ENCODE results near the gene PBX1.

The PBX1 gene

DNA sequence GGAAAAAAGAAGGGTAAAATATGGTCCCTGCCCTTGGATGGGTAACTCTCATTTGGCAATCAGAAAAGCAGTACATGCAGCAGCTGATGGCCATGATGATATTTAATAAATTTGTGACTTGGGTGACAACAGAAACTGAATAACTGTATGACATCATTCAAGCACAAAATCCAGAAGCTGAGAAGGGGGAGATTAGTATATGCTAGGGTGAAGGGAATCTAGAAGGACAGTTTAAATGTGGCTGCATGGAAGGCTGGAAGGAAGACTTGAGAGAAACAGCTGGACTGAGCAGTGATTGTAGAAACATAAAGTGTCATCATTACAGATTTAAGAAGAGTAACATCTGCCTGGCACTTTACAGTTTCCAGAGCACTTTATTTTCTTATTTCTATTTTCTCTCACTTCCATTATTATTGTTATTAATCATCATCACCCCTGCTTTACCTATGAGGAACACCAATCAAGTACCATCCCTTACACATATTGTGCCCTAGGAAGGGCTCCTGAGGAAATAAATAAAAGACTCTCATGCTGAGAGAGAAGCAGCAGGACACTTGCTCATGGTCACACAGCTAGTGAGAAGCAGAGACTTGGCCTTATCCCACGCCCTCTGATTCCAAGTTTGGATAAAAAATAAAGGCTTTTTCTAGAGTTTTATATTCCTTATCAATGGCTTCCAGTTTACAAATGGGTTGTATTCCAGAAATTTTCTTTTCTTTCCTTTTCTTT lies 207.2 kb downstream of the PBX1 start:
- no peak for DNase-seq

DNA sequence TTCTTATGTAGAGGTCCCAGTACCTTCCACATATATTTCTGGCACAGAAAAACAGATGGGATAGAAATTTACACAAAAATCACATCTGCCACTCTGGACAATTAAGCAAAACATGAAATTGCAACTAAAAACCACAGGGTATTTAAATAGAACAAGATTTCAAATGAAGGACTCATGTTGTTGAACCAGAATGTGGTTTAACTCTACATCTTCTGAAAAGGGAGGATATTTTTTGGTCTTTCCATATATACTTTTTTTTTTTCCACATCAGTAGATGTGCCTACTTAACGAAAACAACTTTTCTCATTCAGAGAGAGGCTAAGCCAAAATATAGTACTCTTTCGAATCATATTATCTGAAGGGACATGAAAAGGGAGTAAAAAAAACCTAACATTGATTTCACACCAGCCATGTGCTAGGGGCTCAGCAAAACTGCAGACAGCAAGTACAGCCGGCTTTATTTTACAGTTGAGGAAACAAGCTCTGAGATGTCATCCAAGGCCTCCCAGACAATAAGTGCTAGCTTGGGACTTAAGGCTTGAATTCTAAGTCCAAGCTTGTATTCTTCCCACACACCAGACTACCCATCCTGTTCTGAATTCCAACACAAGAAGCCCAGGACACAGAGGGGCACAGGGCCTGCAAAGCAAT lies 208.9 kb downstream of the PBX1 start:
- no peak for DNase-seq

DNA sequence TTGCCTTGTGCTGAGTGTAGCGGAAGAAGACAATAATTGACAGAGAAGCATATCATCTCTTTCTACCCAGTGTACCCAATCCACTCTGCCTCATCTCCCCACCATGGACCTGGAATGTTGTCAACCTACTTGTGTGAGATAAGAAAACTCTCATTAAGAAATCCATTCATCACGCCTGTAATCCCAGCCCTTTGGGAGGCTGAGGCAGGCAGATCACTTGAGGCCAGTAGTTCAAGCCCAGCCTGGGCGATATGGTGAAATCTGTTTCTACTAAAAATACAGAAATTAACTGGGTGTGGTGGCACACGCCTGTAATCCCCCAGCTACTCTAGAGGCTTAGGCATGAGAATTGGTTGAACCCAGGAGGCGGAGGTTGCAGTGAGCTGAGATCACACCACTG lies 209.6 kb downstream of the PBX1 start:
- no peak for DNase-seq

DNA sequence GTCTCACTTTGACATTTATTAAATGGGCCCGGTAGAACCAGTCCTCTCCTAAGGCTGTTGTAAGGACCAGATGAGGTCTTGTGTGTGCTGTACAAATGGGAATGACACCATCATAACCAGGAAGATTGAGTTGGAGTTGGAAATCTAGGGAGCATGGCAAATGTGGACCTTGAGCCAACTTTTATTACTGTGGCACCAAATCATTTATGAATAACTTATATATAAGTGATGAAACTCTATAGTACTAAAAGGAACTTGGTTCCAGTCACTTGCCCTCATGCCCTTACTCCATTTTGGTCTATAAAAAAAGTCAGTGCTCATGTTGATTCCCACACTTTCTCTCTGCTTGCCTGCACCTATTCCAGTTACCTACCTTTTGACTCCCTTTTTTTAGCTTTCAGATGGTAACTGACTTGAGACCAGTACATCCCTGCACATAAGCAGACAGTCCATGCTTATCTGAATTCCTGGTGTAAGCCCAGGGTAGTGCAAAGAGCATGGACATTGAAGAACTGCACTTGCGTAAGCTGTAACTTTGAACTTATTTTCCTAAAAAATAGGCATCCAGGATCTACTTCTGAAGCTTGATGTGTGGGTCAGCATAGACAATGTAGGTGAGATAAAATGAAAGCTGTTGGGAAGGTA lies 210.6 kb downstream of the PBX1 start:
- DNase-seq, result no peak

DNA sequence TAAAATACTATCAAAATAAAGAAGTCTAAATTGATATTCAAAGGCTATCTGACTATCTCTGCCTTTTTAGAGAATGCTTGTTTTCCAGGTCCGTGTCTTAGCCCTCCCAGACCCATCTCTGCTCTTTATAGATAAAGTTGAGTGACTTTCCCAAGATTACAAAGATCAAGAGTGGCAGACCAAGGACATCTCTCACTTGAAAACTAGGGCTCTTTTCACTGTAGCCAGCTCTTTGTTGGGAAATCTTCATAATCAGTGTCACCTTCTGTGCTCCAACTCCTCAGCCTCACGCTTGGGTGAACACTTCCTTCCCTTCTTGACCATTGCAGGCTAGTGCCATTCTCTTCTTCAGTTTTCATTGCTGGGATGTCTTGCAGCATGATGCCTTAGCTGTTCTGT lies 211.1 kb downstream of the PBX1 start:
- no peak for DNase-seq

DNA sequence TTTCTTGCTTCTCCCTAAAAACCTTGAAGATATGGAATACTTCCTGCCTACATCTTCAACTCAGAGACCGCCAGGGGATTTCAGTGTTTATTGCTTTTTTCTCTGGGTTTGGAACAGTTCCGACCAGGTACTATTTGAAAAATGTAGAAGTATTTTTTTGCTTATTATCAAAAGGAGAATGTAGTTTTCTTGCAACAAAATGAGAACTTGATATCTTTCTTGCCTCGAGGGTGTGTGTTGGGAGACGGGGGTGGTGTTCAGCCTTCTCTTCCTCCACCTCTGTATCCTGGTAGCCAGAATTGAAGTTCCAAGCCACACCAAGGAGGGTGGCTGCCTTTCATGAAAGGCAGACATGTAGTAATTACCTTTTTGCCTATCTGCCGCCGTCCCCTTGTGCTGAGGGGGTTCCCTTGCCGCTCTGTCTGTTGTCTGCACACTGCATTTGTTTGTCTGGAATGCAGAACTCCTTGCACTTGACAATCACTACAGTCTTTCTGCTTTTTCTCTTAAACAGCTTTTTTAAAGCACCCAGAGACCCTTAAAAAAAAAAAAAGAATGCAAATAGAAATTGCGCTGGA lies 212.1 kb downstream of the PBX1 start:
- no peak for DNase-seq

DNA sequence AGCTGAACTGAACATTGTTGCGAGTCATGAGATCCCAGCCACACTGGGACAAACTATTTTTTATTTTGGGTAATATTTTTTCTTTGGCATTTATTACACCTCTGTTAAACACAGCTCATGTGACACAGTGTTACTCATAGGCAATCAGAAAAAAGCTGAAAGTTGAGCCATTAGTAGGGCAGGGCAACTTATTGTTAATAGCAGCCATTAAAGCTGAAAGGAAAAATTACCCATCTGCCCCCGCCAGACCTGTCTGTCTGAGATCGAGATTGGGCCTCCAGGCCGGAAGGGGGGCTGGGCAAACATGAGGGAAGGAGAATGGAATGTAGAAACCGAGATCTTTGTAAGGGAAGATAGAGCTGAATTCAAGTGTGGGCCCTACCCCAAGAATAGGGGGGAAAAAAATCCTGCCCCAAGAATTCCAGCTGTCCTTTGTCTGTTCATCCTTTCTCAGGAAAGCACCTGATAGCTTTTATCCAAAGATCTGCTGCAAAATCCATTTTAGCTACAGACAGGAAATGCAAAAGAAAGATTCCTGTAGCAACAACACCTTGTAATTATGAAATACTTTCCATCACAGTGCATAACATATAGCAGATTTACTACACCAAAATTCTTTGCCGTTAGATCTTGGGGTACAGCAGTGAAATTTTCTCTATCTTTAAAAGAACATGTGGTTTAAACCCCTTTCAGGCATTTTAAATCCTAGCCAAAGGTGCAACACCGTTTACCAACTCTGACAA lies 212.8 kb downstream of the PBX1 start:
- no peak for DNase-seq

DNA sequence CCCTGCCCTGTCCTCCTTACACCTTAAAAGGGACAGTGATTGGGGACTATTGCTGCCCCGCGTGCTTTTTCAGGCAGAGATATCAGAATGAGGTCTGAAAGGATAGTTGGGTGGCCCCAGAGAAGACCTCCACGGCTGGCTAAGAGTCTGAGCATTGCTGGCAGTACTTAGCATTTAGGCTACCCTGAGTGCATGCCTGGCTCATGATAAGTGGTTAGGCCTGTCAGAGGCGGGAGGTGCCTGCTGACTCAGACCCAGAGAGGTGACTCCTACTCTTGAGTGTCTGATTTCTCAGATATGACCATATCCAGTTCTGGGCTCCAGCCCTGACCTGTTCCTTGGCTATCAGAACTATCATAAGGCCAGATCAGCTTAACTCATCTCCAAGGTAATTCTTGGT lies 213.7 kb downstream of the PBX1 start:
- DNase-seq, result no peak

DNA sequence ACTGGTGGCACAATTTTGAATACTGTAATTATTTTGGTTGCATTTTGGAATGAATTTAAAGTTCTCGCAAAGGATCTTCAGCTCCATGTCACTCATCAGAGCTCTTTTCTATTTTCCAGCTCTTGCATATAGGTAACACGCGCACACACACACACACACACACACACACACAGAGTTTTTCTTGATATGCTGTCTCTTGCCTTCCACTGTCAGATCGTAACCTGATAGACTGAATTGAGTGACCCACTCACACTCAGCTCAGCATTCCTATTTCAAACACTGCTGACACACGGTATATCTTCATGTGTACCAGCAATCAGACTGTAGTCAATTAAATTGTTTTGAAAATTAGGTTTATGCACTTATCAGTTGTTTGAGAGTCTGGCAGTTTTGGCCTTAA lies 214.1 kb downstream of the PBX1 start:
- DNase-seq, result no peak

DNA sequence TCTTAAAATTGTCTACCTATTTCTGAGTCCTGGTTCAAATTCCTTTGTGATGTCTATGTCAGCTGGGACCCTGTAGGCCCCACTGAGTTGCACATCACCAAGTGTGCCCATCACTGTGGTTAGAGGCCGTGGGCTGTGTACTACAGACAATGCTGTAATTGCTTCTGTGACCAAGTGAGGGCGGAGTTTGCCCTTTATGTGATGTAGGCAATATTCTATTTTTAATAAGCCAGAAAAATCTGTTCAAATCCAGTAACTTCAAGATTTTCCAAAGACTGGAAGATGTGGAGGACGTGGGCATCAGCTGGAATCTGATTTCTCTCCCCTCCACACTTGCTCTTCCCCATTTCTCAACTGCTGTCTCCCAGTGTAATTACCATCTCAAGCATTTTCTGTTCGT lies 215.4 kb downstream of the PBX1 start:
- no peak for DNase-seq

DNA sequence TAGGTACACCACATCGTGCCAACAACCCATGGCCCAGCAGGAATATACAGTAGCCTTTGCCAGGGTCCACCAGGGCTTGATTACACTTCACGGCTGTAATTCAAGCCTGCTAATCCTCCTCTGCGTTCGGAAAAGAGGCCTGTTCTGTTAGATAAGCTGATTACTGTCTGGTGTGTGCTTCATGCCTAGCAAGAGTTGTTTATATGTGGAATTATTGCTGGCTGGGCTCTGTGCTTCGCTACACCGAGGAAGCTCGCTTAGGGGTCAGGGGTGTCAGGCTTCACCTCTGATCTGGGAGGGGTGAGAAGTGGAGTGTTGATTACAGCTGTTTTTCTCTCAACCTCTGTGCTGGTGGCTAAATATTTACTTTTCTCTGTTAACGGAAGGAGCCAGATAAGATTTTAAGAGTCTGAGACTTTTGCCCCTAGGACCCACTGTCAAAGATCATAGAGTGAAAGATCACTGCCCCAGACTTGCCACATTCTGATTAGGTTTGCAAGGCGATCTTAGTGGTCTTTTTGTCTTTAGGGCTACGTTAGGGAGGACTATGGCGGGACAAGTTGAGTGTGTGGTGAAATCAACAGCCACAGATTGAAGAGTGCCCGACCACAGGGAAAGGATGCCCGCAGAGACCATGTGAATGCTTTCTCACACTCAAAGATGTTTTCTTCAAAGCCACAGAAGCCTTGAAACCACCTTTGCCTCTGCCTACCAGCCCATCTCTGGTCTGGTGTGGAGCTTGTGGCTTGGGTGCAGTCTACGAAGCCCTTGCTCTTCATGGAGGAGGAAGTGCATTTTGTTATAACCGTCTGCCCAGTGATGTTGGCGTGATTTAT lies 216.1 kb downstream of the PBX1 start:
- no peak for DNase-seq

DNA sequence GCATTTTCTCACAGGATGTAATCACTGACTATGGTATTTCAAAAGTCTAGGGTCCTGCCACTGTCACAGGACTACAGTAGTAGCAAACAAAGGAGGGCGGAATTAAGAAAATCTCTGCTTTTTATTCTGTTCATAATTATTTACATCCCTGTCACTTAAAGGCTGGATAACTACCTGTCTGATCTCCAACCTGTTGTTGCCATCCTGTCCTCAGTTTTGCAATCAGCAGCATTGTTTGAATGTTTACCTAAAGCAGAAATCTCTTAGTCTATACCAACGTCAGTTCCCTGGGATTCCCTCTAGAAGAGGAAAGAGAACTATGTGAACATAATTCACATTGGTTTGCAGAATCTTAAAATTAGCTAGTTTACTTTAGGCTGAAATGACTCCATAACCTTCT lies 218.5 kb downstream of the PBX1 start:
- no peak for DNase-seq

DNA sequence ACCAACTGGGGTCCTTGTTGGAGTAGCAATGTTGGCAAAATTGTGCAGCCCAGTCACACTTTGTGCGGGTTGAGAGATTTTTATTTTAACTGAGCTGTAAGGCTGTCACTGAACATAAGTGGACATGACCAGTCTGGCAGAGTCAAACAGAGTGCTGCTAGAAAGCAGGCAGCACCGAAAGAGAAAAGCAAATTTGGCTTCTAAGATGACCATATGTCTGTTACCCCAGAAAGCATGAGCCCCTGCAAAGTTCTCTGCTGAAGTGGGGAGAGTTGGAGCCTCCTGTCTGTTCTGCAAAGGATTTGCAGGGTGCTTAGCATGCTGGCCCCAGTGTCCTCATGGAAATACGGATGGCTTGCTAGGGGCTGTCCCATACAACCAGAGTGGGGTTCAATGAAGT lies 220.4 kb downstream of the PBX1 start:
- no peak for DNase-seq

DNA sequence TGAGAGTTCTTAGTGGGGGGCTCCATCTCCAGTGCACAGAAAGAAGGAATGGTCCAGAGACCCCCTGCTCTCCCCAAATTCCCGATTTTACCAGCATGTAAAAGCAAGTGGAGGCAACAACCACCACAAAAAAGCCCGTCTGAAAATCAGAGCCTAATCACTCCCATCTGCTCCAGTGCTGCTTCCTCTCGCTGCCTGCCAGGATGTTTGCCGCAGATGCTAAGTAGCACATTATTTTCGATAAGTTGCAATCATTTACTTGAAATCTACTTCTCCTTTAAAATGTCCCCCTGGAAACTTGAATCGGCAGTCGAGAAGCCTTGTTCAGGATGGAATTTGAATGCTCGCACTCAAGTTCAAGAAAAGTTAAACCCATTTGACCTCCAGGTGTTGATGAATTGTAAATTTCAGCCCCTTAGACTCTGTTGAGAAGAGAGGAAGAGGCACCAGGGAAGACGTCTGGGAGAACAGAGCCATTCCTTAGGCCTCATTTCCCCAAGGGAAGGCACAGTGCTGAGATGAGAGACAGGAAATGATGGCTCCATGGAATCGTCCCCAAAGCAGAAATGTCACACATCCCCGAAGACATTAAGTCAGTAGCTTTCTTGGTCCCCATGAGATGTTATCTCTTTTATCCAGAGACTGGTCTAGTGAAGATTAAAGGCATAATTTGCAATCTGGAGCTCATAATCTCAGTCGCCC lies 221.3 kb downstream of the PBX1 start:
- no peak for DNase-seq

DNA sequence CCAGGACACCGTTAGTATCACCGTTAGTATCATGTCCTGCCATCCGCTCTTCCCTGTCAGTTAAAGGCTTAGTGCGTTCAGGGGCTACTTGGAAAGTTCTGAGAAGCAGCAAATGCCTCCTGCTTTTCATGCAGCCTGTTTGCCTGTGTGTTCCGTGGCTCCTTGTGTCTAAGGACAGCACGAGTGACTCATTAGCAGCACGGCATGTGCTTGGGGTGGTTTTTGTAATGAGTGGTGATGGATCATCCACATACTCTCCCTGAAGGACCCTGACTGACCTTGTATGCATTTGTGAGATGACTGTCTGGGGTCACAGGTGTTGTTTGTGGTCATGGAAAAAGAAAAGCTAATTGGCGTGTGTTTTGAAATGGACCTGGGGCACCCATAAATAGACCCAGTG lies 221.9 kb downstream of the PBX1 start:
- no peak for DNase-seq

DNA sequence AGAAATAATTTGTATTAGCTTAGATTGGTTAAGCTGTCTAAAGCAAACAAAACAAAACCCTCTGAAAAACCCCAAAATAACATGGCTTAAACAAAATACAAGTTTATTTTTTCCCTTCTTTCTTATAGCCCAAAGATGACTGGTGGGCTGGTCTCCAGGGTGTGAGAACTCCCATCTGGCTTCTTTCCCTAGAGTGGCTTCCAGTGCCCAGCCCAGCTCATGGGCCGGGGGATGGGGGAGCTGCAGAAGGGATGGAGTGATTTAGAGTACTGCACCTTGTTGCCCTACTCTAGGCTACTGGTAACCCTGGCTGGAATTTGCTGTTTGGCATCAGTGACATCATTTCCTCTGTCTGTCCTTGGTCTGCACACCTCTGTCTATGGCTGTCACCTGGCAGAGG lies 223.0 kb downstream of the PBX1 start:
- DNase-seq, result no peak

DNA sequence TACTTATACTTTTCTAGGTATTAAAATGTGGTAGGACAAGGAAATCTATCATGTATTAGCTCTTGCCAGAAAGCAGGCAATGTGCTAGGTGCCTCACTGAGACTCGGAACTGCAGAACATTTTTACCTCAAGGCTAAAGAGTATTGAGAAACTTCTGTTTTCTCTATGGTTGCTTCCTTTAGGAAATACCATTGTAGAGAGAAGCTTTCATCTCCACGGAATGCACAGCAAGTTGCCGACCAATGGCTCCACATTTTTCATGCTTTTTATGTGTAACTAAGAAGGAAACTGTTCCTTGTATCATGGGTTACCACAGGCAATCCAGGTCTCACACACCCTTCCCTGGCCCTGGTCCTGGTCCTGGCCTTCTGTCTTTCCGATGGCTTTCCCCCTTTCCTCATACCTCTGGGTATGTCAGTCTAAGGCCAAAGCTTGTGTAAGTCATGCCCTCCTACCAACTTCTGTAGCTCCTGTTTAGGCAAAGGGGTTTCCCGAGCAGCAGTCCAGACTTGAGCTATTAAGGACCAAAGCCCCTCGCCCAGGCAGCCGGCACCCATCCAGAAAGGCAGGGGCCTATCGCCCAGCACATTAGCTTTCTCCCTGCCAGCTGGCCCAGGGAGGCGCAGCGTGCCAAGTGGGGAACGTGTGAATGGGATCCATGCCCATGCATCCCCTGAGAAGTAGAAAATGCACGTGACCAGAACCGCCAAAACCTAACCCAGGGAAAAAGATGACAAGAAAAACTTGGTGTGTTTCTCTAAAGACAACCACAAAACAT lies 225.0 kb downstream of the PBX1 start:
- DNase-seq, result no peak

DNA sequence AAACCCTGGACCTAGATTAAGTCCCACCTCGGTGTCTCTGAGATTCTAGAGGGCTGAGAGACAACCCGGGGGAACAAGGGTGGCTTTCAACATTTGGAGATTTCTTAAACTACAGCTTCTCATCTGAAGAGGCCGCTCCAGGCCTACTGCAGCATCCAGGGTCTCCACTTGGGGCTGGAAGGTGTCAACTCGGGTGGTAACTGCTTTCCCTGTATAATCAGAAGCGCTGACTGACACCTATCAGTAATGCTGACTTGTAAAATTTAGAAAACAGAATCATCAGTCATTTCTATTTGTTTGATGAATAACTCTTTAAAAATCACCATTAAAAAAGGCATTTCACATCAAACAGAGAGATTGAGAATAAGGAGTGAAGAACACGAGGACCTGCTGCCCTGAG lies 226.0 kb downstream of the PBX1 start:
- no peak for DNase-seq

DNA sequence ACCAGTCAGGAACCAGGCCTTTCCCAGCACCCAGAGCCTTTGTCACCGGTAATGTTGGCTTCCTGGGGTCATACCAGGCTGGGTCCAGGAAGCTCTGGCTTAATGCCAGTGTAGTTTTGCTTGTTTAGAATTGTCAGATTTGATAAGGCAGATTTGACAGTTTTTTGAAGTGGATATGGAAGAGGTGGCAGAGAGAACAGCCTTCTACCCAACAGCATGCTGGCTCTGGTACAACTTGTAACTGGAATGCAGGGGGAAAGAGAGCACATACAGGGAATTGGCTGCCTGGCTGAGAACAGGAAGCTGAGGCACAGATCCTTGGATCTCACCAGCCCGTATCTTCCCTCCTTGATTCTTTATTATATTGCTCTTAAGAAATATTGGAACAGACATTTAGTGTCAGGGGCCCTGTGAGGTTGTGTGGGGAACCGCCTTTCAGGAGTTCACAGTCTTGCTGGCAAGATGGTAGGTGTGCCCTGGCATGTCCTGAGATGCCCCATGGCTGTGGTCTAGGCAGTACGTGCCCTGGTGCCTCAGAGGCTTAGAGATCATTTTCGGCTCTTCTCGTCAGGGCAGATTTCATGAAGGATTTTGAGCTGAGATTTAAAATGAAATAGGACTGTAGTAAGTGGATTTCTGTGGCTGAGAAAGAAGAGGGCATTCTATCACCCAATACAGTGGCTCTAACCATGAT lies 227.0 kb downstream of the PBX1 start:
- DNase-seq, result no peak

Measured in NCI-H1436 (cell line).